ENCODE data around the gene ZNF444. TPM values are rescaled to one million over a fixed set of nuclear protein-coding genes. Genes with fewer than 3 reads are reported as not detected.

The ZNF444 gene
- total and polyA plus RNA-seq, 2 donors from 2014 or later, result 28.4 to 39.6 TPM

DNA sequence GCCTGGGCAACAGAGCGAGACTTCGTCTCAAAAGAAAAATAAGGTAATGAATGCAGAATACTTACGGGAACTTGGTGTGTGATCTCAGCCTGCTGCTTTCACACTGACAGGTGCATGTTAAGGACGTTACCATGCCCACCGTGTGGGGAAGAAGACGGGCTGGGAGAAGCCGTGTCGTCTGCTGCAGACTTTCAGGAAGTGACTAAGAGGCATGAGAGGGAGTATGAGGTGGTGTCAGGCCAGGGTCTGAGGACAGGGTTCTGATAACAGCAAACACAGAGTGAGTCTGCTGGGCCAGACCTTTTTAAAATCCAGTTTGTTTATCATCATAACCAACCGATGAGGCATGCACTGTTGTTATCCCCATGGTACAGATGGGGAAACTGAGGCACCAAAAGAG, 21.2 kb downstream of the ZNF444 start:
- Histone ChIP-seq H3K27ac (ENCODE audit: low read depth in 2 of 2, low read length in 2 of 2) (no peak overlapping the region), H3K27me3 (ENCODE audit: control insufficient read depth, insufficient read depth, low read length) (no peaks in the 10 kb centered on the region), H3K4me1 (ENCODE audit: control insufficient read depth in 2 of 3, insufficient read depth in 2 of 3, low read depth in 1 of 3, low read length in 3 of 3) (no peaks in the 10 kb centered on the region), H3K4me3 (ENCODE audit: low read length in 3 of 3) (no peak overlapping the region), H3K9me3 (ENCODE audit: control insufficient read depth in 2 of 3, insufficient read depth in 1 of 3, low read length in 3 of 3) (no peaks in the 10 kb centered on the region), H3K36me3 (ENCODE audit: control insufficient read depth in 2 of 3, insufficient read depth in 3 of 3, low read length in 3 of 3) (peaks cover 4 to 12% (median 7%) of the 10 kb centered on the region in 3 donors), H3K9ac (ENCODE audit: low read length in 3 of 3) (no peak overlapping the region)
- DNase-seq (no peak), FAIRE-seq (no peak)
- TF ChIP-seq, protein P1, sequence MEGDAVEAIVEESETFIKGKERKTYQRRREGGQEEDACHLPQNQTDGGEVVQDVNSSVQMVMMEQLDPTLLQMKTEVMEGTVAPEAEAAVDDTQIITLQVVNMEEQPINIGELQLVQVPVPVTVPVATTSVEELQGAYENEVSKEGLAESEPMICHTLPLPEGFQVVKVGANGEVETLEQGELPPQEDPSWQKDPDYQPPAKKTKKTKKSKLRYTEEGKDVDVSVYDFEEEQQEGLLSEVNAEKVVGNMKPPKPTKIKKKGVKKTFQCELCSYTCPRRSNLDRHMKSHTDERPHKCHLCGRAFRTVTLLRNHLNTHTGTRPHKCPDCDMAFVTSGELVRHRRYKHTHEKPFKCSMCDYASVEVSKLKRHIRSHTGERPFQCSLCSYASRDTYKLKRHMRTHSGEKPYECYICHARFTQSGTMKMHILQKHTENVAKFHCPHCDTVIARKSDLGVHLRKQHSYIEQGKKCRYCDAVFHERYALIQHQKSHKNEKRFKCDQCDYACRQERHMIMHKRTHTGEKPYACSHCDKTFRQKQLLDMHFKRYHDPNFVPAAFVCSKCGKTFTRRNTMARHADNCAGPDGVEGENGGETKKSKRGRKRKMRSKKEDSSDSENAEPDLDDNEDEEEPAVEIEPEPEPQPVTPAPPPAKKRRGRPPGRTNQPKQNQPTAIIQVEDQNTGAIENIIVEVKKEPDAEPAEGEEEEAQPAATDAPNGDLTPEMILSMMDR (IDR thresholded peaks at IDR 0.05; ENCODE audit: borderline replicate concordance, extremely low read depth, insufficient read depth), result no peak
- intact Hi-C loops (cut with DNase I), result no loop called here

DNA sequence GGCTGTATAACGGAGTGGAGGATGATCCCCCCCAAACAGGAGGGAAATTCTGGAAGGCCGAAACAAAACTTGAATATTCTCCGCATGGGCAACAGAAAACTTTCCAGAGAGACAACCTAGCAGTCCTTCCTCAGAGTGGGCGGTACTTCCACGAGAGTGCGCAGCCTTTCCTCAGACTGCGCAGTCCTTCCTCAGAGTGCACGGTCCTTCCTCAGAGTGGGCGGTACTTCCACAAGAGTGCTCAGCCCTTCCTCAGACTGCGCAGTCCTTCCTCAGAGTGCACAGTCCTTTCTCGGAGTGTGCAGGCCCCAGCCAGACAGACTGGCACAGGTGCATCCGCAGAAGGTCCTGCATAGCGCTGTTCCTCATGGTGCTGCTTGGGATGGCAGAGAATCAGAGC, 22.0 kb downstream of the ZNF444 start:
- TF ChIP-seq, protein P1 (IDR thresholded peaks at IDR 0.05; ENCODE audit: borderline replicate concordance, extremely low read depth, insufficient read depth), result no peak
- DNase-seq, result no peak
- H3K36me3 ChIP-seq (ENCODE audit: control insufficient read depth in 2 of 3, insufficient read depth in 3 of 3, low read length in 3 of 3), result peaks cover 4 to 8% (median 7%) of the 10 kb centered on the region in 3 donors

DNA sequence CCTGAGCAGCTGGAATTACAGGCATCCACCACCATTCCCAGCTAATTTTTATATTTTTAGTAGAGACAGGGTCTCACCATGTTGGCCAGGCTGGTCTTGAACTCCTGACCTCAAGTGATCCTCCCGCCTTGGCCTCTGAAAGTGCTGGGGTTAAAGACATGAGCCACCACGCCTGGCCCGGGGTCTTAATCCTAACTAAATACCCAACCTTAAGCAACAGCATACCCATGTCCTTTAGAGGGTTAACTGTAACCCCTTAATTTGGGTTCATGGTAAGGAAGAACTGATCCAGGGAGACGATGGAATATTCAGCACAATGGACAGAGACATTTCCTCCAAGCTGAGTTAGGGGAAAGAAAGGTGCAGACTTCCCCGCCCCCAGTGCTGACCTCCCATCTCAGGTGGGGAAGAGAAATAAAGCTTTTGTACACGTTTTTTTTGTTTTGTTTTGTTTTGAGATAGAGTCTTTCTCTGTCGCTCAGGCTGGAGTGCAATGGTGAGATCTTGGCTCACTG, 26.0 kb downstream of the ZNF444 start:
- no peak overlapping the region for H3K27ac ChIP-seq (ENCODE audit: low read depth in 2 of 2, low read length in 2 of 2)
- H3K9ac ChIP-seq (ENCODE audit: low read length in 3 of 3), result no peak overlapping the region
- no peaks in the 10 kb centered on the region for H3K9me3 ChIP-seq (ENCODE audit: control insufficient read depth in 2 of 3, insufficient read depth in 1 of 3, low read length in 3 of 3)
- intact Hi-C loops (cut with DNase I), result no loop called here
- TF ChIP-seq, protein P1 (IDR thresholded peaks at IDR 0.05; ENCODE audit: borderline replicate concordance, extremely low read depth, insufficient read depth), result no peak
- DNase-seq, result peak in 2 of 5 donors; percentile 52 to 68
- no peak overlapping the region for H3K4me3 ChIP-seq (ENCODE audit: low read length in 3 of 3)
- H3K27me3 ChIP-seq (ENCODE audit: control insufficient read depth, insufficient read depth, low read length), result no peaks in the 10 kb centered on the region
- FAIRE-seq, result no peak
- H3K4me1 ChIP-seq (ENCODE audit: control insufficient read depth in 2 of 3, insufficient read depth in 2 of 3, low read depth in 1 of 3, low read length in 3 of 3), result no peaks in the 10 kb centered on the region
- no peaks in the 10 kb centered on the region for H3K36me3 ChIP-seq (ENCODE audit: control insufficient read depth in 2 of 3, insufficient read depth in 3 of 3, low read length in 3 of 3)

More for the DNA sequence above, 22.0 kb downstream of the ZNF444 start:
- Histone ChIP-seq H3K4me3 (ENCODE audit: low read length in 3 of 3) (no peak overlapping the region), H3K9ac (ENCODE audit: low read length in 3 of 3) (no peak overlapping the region), H3K9me3 (ENCODE audit: control insufficient read depth in 2 of 3, insufficient read depth in 1 of 3, low read length in 3 of 3) (no peaks in the 10 kb centered on the region), H3K27me3 (ENCODE audit: control insufficient read depth, insufficient read depth, low read length) (no peaks in the 10 kb centered on the region), H3K27ac (ENCODE audit: low read depth in 2 of 2, low read length in 2 of 2) (no peak overlapping the region), H3K4me1 (ENCODE audit: control insufficient read depth in 2 of 3, insufficient read depth in 2 of 3, low read depth in 1 of 3, low read length in 3 of 3) (no peaks in the 10 kb centered on the region)
- intact Hi-C loops (cut with DNase I), result no loop called here
- no peak for FAIRE-seq

DNA sequence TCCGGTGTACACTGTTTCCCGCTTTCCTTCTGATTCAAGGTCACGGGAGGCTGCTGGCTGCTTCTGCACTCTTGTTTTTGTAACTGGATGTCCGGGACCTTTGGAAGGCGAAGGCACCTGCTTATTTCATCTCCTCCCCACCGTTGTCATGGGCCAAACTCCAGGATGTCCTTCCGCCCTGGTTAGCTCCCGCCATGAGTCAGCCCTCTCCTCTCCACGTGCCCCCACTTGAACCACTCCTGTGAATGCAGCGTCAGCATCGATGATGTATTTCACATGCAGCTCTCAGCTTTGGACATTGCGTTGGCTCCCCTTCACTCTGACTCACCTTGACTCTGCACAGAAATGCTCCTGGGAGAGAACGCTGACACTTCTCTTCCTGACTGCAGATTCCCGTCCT, 29.2 kb downstream of the ZNF444 start:
- intact Hi-C loops (cut with DNase I), result loop anchor here (10.0 kb wide), 1 partner anchor 95 kb away; no protein-coding TSS in a partner anchor
- DNase-seq, result peak in 1 of 5 donors; percentile 16
- H3K4me3 ChIP-seq (ENCODE audit: low read length in 3 of 3), result no peak overlapping the region
- no peak overlapping the region for H3K27ac ChIP-seq (ENCODE audit: low read depth in 2 of 2, low read length in 2 of 2)
- TF ChIP-seq, protein P1 (IDR thresholded peaks at IDR 0.05; ENCODE audit: borderline replicate concordance, extremely low read depth, insufficient read depth), result no peak
- FAIRE-seq, result no peak
- H3K9ac ChIP-seq (ENCODE audit: low read length in 3 of 3), result no peak overlapping the region
- no peaks in the 10 kb centered on the region for H3K4me1 ChIP-seq (ENCODE audit: control insufficient read depth in 2 of 3, insufficient read depth in 2 of 3, low read depth in 1 of 3, low read length in 3 of 3)
- no peaks in the 10 kb centered on the region for H3K36me3 ChIP-seq (ENCODE audit: control insufficient read depth in 2 of 3, insufficient read depth in 3 of 3, low read length in 3 of 3)
- no peaks in the 10 kb centered on the region for H3K27me3 ChIP-seq (ENCODE audit: control insufficient read depth, insufficient read depth, low read length)
- H3K9me3 ChIP-seq (ENCODE audit: control insufficient read depth in 2 of 3, insufficient read depth in 1 of 3, low read length in 3 of 3), result no peaks in the 10 kb centered on the region
